Body of pancreas (tissue), 4 donors: ENCODE results near the gene UBAP2. TPM values are rescaled to one million over a fixed set of nuclear protein-coding genes. Genes with fewer than 3 reads are reported as not detected.

Source experiments
- ATAC-seq: fragments of 150-250 bp; one replicate; pipeline ENCODE4 v1.9.1; 2016
- DNase-seq, 4 donors: peaks; one replicate each; pipeline ENCODE4 v3.0.0-alpha.2; 2019
- H3K27ac ChIP-seq, 4 donors: fragments of 200-600 bp; sonication (generic); 1 replicate in 3 of 4; 2 replicates in 1 of 4; pipeline versions ENCODE4 v1.5.1 to v1.6.1; 2016 to 2019; ENCODE audit warnings: mild to moderate bottlenecking in 1 of 4, mixed read lengths in 1 of 4, moderate library complexity in 1 of 4
- H3K27me3 ChIP-seq, 2 donors: fragments of 200-600 bp; sonication (generic); one replicate each; pipeline ENCODE4 v1.6.0; 2016; ENCODE audit warnings: mild to moderate bottlenecking in 1 of 2
- H3K36me3 ChIP-seq, 2 donors: fragments of 200-600 bp; sonication (generic); replicated peaks in 1 of 2; 2 replicates each; pipeline ENCODE4 v1.5.1; 2016; ENCODE audit warnings: low read depth in 2 of 2; ENCODE audit not compliant: insufficient read depth in 1 of 2
- H3K4me1 ChIP-seq: fragments of 200-600 bp; sonication (generic); one replicate; pipeline ENCODE4 v1.6.0; 2016
- H3K4me3 ChIP-seq, 2 donors: fragments of 200-600 bp; sonication (generic); 1 replicate in 1 of 2; 2 replicates in 1 of 2; pipeline ENCODE4 v1.5.1; 2016 to 2019
- H3K9me3 ChIP-seq, 3 donors: fragments of 200-600 bp; sonication (generic); 1 replicate in 2 of 3; 2 replicates in 1 of 3; pipeline ENCODE4 v1.5.1; 2016
- POLR2A ChIP-seq, 3 donors: fragments of 450-650 bp; IDR thresholded peaks; one replicate each; pipeline ENCODE4 v1.6.1; 2016; ENCODE audit warnings: antibody characterized with exemption in 3 of 3, mild to moderate bottlenecking in 2 of 3
- WGBS, 2 donors: methylation state at CpG; one replicate each; pipeline ENCODE4 v1.1.5; 2017; 5-methylcytosine and 5-hydroxymethylcytosine counted together
- intact Hi-C: fragments of 100-400 bp; cut with DNase I; formaldehyde crosslinking; loops from one replicate; pipeline ENCODE4 v1.15.1; 2023
- total RNA-seq, 2 donors: library from RNA; depleted of rRNA; stranded (reverse); fragments of >200 nt; gene quantifications; one replicate each; pipeline ENCODE4 v1.1.0, GENCODE V29; 2016
- TF ChIP-seq, protein P1 (sequence below), 7 experiments: fragments of 450-650 bp in 4 of 7; fragments of 200-600 bp in 3 of 7; sonication (generic) in 3 of 7; IDR thresholded peaks; one replicate each; pipeline ENCODE4 v1.5.1; 2016 to 2019; ENCODE audit warnings: antibody characterized with exemption in 7 of 7

Gene UBAP2
- total RNA-seq, 2 donors from 2014 or later: 14.2 to 15.3 TPM

DNA sequence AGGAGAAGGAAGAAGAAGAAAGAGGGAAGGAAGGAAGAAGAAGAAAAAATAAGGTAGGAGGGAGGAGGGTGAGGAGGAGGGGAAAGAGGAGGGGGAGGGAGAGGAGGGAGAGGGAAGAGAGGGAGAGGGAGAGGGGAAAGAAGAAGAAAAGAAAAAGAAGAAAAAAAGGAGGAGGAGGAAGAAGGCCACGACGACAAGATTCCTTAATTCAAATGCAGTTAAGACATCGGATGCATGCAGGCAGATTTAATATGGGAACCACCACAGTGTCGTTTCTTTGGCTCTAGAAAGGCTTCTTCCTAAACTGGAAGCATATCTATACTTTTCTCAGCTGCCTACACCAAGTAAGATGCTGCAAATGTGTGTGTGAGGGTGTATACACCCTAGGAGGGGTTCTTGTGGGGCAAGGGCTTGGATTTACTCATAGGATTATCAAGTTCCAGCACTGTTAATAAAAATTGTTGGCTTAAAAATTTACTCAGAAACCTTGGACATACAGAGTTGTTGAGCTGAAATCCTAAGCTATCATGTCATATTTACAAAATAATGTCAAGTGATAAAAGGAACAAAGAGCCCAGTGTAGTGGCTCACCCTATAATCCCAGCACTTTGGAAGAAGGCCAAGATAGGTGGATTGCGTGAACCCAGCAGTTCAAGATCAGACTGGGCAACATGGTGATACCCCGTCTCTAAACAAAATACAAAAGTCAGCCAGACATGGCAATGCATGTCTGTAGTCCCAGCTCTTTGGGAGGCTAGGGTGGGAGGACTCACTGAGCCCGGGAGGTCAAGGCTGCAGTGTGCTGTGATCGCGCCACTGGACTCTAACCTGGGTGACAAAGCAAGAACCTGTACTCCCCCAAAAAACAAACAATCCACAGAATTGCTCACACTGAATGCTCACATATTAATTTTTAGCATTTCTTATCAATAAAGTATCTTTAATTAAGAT, 108.5 kb downstream of the UBAP2 start:
- H3K27me3 ChIP-seq: no peaks in the 10 kb centered on the region
- TF ChIP-seq, protein P1, sequence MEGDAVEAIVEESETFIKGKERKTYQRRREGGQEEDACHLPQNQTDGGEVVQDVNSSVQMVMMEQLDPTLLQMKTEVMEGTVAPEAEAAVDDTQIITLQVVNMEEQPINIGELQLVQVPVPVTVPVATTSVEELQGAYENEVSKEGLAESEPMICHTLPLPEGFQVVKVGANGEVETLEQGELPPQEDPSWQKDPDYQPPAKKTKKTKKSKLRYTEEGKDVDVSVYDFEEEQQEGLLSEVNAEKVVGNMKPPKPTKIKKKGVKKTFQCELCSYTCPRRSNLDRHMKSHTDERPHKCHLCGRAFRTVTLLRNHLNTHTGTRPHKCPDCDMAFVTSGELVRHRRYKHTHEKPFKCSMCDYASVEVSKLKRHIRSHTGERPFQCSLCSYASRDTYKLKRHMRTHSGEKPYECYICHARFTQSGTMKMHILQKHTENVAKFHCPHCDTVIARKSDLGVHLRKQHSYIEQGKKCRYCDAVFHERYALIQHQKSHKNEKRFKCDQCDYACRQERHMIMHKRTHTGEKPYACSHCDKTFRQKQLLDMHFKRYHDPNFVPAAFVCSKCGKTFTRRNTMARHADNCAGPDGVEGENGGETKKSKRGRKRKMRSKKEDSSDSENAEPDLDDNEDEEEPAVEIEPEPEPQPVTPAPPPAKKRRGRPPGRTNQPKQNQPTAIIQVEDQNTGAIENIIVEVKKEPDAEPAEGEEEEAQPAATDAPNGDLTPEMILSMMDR (IDR thresholded peaks at IDR 0.05): no peak
- peak overlapping the region in 2 of 4 donors; percentile 7 to 73 for H3K27ac ChIP-seq
- 61 to 72% methylated on average over 9 of the region's 9 CpGs for WGBS, 2 donors
- no peaks in the 10 kb centered on the region for H3K4me1 ChIP-seq
- peak; percentile 58 for ATAC-seq
- intact Hi-C loops: no loop called here
- no peak for DNase-seq
- H3K9me3 ChIP-seq: no peaks in the 10 kb centered on the region
- H3K36me3 ChIP-seq: peaks cover 0 to 8% of the 10 kb centered on the region in 2 donors
- H3K4me3 ChIP-seq: no peak overlapping the region

DNA sequence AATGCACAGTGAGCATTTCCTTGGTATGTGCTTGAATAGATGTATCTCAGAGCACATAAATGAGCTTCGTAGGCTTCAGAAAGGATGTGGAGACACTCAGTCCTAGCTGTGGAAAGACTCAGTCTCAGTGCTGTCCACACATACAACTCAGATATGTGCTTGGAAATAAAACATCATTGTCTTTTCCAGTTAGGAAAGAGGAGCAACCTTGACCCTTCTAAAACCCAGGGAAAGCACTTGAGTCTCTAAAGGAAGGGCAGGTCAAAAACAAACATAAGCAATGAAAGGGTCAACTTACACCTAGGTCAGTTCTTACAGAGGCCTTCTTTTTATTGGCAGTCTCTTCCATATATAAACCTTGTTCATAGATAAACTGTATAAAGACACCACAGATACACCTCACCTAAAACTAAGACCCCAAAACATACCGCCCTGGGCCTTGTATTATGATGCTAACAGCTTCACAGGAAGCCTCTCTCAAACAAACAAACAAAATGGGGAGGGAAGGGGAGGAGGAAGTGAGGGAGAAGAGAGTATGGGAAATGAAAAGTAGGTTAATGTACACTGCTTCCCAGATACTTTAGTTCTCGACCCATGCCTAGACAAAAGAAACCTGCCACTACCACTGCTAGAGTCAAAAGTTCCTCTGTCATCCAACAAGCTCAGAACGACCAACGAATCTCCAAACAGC, 114.4 kb downstream of the UBAP2 start:
- H3K9me3 ChIP-seq: no peaks in the 10 kb centered on the region
- no peaks in the 10 kb centered on the region for H3K4me1 ChIP-seq
- ATAC-seq: no peak
- TF ChIP-seq, protein P1 (IDR thresholded peaks at IDR 0.05): no peak
- no peak for TF ChIP-seq POLR2A (IDR thresholded peaks at IDR 0.05)
- no peak for DNase-seq
- H3K27me3 ChIP-seq: no peaks in the 10 kb centered on the region
- no peak overlapping the region for H3K4me3 ChIP-seq
- intact Hi-C loops: no loop called here
- WGBS, 2 donors: 78 to 83% methylated on average over 5 of the region's 5 CpGs
- H3K36me3 ChIP-seq: peaks cover 0 to 22% of the 10 kb centered on the region in 2 donors
- H3K27ac ChIP-seq: no peak overlapping the region

- intact Hi-C loops: no loop called here
- Histone ChIP-seq H3K36me3 (peaks cover 0 to 26% of the 10 kb centered on the region in 2 donors), H3K4me1 (no peaks in the 10 kb centered on the region), H3K9me3 (no peaks in the 10 kb centered on the region), H3K27ac (no peak overlapping the region), H3K4me3 (no peak overlapping the region), H3K27me3 (no peaks in the 10 kb centered on the region)
- no peak for ATAC-seq
- DNase-seq: no peak
- no peak for TF ChIP-seq POLR2A (IDR thresholded peaks at IDR 0.05)
- TF ChIP-seq, protein P1 (IDR thresholded peaks at IDR 0.05): no peak
- WGBS, 2 donors: 78 to 85% methylated on average over 18 to 20 of the region's 20 CpGs
Measured at GRCh38 chr9:33932078-33932807, 116.4 kb downstream of the UBAP2 start.

DNA sequence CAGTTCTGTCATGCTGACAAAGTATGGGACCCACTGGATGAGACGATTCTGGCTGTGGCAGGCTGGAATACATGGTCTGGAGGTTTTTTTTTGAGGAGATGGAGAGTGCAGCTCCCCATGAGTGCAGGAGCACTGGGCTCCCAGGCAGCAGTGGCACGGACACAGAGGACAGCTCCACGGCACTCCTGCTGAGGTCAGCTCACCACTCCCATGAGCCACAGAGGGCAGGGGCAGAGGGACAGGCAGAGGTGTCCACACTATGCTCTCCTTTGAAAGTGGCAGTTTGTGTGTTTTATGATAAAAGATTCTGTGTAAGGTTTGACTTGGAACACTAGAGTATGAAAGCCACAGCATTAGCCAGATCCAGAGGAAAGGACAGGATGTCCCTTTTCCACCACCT, 117.4 kb downstream of the UBAP2 start:
- Histone ChIP-seq H3K27me3 (no peaks in the 10 kb centered on the region), H3K36me3 (peaks cover 3 to 32% of the 10 kb centered on the region in 2 donors), H3K4me1 (no peaks in the 10 kb centered on the region), H3K4me3 (no peak overlapping the region), H3K27ac (no peak overlapping the region), H3K9me3 (no peaks in the 10 kb centered on the region)
- TF ChIP-seq, protein P1 (IDR thresholded peaks at IDR 0.05): no peak
- no peak for TF ChIP-seq POLR2A (IDR thresholded peaks at IDR 0.05)
- whole genome bisulfite sequencing, 2 donors: 64 to 71% methylated on average over 3 of the region's 3 CpGs
- ATAC-seq (no peak), DNase-seq (no peak)
- intact Hi-C loops: no loop called here
